ENCODE results near the gene MAP4K5.
A peak's percentile ranks its signal among the peaks of the same experiment; 100 is the strongest.

Gene MAP4K5

DNA sequence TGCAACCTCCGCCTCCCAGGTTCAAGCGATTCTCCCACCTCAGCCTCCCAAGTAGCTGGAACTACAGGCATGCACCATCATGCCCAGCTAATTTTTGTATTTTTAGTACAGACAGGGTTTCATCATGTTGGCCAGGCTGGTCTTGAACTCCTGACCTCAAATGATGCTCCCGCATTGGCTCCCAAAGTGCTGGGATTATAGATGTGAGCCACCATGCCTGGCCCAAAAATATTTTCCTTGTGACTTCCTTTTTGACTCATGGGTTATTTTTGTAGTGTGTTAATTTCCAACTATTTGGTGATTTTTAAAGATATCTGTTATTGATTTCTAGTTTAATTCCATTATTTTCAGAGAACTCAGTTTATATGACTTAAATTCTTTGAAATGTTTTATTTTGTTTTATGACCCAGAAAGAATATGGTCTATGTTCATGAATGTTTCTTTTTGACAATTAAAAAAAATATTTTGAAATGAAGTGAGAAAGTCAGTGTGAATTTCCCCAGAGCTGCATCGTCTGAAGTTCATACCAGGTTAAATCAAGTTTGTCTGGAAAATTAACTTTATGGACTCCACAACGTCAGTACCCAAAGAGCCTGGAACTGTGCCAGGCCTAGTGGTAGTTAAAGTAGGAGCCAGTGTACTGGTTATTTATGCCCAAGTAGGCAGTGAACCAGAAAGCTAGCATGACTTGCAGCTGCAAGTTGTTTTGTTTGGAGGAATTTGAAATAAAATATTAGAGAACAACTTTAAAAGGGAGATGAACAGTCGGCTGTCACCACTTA is 132.9 kb downstream of the MAP4K5 start:
- DNase-seq (ENCODE audit: low read depth) = no peak
- TF ChIP-seq POLR2A (IDR thresholded peaks at IDR 0.05; ENCODE audit: extremely low read depth, insufficient read length) = no peak
- no peak for TF ChIP-seq MAX (IDR thresholded peaks at IDR 0.05; ENCODE audit: low read depth, low read length)
- TF ChIP-seq MYC (IDR thresholded peaks at IDR 0.05; ENCODE audit: low read depth, low read length) = no peak
- no peak for TF ChIP-seq CTCF (IDR thresholded peaks at IDR 0.05; ENCODE audit: low read depth, low read length)
- no peak overlapping the region for H3K4me3 ChIP-seq (ENCODE audit: low read depth, low read length)

DNA sequence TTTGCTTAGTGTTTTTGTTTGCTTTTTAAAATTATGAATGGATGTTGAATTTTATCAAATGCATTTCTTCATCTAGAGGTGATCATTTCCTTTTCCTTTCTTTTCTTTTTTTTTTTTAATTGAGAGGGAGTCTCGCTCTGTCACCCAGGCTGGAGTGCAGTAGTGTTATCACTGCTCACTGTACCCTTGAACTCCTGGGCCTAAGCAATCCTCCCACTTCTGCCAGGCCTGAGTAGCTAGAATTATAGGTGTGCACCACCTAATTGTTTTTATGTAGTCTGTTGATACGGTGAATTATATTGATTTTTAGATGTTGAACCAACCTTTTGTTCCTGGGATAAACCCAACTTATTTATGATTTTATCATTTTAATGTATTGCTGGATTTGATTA is 134.2 kb downstream of the MAP4K5 start:
- TF ChIP-seq POLR2A (IDR thresholded peaks at IDR 0.05; ENCODE audit: extremely low read depth, insufficient read length) = no peak
- DNase-seq (ENCODE audit: low read depth) = no peak

GRCh38 chr14:50397390-50398188 is 134.8 kb downstream of the MAP4K5 start:
- TF ChIP-seq POLR2A (IDR thresholded peaks at IDR 0.05; ENCODE audit: extremely low read depth, insufficient read length) (no peak), MYC (IDR thresholded peaks at IDR 0.05; ENCODE audit: low read depth, low read length) (no peak), MAX (IDR thresholded peaks at IDR 0.05; ENCODE audit: low read depth, low read length) (peak; percentile 27; the same call in 1 of the 2 replicates)
- peak; percentile 60 for DNase-seq (ENCODE audit: low read depth)
- H3K4me3 ChIP-seq (ENCODE audit: low read depth, low read length) = peak overlapping the region; percentile 57

More for the DNA sequence above, 134.2 kb downstream of the MAP4K5 start:
- H3K4me3 ChIP-seq (ENCODE audit: low read depth, low read length) = no peak overlapping the region

- peak; percentile 85 for DNase-seq (ENCODE audit: low read depth)
- TF ChIP-seq CTCF (IDR thresholded peaks at IDR 0.05; ENCODE audit: low read depth, low read length) (no peak), MAX (IDR thresholded peaks at IDR 0.05; ENCODE audit: low read depth, low read length) (peak; percentile 90), MYC (IDR thresholded peaks at IDR 0.05; ENCODE audit: low read depth, low read length) (peak; percentile 89), POLR2A (IDR thresholded peaks at IDR 0.05; ENCODE audit: extremely low read depth, insufficient read length) (peak; percentile 9)
- peak within 1 kb of the TSS; percentile 76 for H3K4me3 ChIP-seq (ENCODE audit: low read depth, low read length)
Observed at GRCh38 chr14:50396631-50397389, 135.6 kb downstream of the MAP4K5 start, which contains the start of gene CDKL1. CDKL1 (minus strand) TSS chr14:50396881; CDS start chr14:50395868, 1,013 bp downstream.

DNA sequence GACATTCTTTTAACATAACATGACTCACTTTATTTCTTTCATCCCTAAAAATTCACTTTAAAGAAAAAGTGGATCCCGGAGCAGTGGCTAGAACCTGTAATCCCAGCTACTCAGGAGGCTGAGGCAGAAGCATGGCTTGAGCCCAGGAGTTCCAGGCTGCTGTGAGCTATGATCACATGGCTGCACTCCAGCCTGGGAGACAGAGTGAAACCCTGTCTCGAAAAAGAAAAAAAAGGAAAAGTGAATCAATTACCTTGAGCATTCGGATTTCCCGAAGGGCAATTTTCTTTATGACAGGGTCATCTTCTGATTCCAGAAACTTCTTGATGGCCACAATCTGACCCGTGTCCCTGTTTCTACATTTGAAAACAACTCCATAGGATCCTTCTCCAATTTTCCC is 136.9 kb downstream of the MAP4K5 start:
- TF ChIP-seq CTCF (IDR thresholded peaks at IDR 0.05; ENCODE audit: low read depth, low read length) (no peak), POLR2A (IDR thresholded peaks at IDR 0.05; ENCODE audit: extremely low read depth, insufficient read length) (no peak), MYC (IDR thresholded peaks at IDR 0.05; ENCODE audit: low read depth, low read length) (no peak), MAX (IDR thresholded peaks at IDR 0.05; ENCODE audit: low read depth, low read length) (no peak)
- peak overlapping the region; percentile 76 for H3K4me3 ChIP-seq (ENCODE audit: low read depth, low read length)
- no peak for DNase-seq (ENCODE audit: low read depth)

- DNase-seq (ENCODE audit: low read depth) = no peak
- TF ChIP-seq POLR2A (IDR thresholded peaks at IDR 0.05; ENCODE audit: extremely low read depth, insufficient read length) (no peak), CTCF (IDR thresholded peaks at IDR 0.05; ENCODE audit: low read depth, low read length) (no peak), MYC (IDR thresholded peaks at IDR 0.05; ENCODE audit: low read depth, low read length) (no peak), MAX (IDR thresholded peaks at IDR 0.05; ENCODE audit: low read depth, low read length) (no peak)
- H3K4me3 ChIP-seq (ENCODE audit: low read depth, low read length) = peak overlapping the region; percentile 76
Observed at GRCh38 chr14:50394713-50395112, 137.7 kb downstream of the MAP4K5 start.

All from NB4 (cell line).